WERI-Rb-1 (cell line): ENCODE results near the gene CD96.

Experiments used
- DNase-seq: peaks from one replicate; pipeline ENCODE4 v3.0.0-alpha.2; 2020
- H3K27ac ChIP-seq: fragments of 250-450 bp; sonication (Bioruptor Pico); 2 replicates; pipeline ENCODE4 v1.5.1; 2020; ENCODE audit warnings: mild to moderate bottlenecking, moderate library complexity
- H3K27me3 ChIP-seq: fragments of 250-450 bp; sonication (Bioruptor Pico); 2 replicates; pipeline ENCODE4 v1.5.1; 2021; ENCODE audit warnings: mild to moderate bottlenecking, low read depth, moderate library complexity; ENCODE audit not compliant: insufficient read depth, severe bottlenecking
- H3K36me3 ChIP-seq: fragments of 250-450 bp; sonication (Bioruptor Pico); 2 replicates; pipeline ENCODE4 v1.5.1; 2020; ENCODE audit warnings: mild to moderate bottlenecking, moderate library complexity
- H3K4me3 ChIP-seq: 2 replicates; pipeline ENCODE4 v1.5.1; 2011; ENCODE audit warnings: low read depth, mild to moderate bottlenecking, control low read depth, low read length
- H3K9me3 ChIP-seq: fragments of 250-450 bp; sonication (Bioruptor Pico); 2 replicates; pipeline ENCODE4 v1.5.1; 2021; ENCODE audit warnings: mild to moderate bottlenecking, moderate library complexity; ENCODE audit not compliant: severe bottlenecking
- TF ChIP-seq, protein P1 (sequence below): IDR thresholded peaks from 2 replicates; pipeline ENCODE4 v1.5.1; 2011; ENCODE audit warnings: low read depth, mild to moderate bottlenecking, control low read depth, inconsistent platforms, low read length

Gene CD96

DNA sequence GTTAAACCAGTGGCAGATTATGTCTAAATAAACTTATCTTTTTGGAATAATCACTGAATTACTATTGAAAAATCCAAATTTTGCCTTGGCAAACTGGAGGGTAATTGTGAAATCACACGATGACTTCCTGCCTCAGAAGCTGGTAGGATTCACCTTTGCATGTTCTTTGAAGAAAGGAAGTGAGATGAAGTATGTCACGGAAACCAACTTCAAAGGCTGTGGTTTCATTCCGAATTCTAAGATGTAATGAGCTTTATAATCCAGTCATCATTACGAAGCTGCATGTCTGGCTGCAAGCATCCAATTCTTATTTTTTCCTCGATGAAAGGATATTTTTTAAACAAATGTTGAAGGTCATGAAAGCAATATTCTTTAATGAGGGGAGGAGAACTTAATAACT, 68.2 kb downstream of the CD96 start:
- H3K36me3 ChIP-seq: no peaks in the 10 kb centered on the region
- no peak for DNase-seq
- no peak overlapping the region for H3K4me3 ChIP-seq

DNA sequence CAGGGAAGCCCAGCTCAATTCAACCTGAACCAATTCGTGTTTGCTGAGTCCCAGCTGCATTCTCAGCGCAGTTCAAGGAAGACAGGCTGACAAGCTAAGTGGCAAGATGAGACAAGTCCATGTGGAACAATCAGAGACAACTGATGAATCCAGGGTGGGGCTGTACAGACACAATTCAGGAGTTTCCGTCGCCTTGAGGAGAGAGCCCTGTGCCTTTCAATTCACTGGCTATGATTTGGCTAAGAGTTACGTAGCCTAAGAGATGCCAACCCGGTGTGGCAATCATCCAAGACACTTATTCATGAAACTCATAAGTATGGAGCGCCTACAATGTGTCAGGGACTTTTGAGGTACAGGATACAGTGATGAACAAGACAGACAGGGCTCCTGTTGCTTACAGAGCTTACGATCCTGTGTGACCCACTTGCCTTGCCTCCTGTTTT, 68.6 kb downstream of the CD96 start:
- DNase-seq: no peak
- TF ChIP-seq, protein P1, sequence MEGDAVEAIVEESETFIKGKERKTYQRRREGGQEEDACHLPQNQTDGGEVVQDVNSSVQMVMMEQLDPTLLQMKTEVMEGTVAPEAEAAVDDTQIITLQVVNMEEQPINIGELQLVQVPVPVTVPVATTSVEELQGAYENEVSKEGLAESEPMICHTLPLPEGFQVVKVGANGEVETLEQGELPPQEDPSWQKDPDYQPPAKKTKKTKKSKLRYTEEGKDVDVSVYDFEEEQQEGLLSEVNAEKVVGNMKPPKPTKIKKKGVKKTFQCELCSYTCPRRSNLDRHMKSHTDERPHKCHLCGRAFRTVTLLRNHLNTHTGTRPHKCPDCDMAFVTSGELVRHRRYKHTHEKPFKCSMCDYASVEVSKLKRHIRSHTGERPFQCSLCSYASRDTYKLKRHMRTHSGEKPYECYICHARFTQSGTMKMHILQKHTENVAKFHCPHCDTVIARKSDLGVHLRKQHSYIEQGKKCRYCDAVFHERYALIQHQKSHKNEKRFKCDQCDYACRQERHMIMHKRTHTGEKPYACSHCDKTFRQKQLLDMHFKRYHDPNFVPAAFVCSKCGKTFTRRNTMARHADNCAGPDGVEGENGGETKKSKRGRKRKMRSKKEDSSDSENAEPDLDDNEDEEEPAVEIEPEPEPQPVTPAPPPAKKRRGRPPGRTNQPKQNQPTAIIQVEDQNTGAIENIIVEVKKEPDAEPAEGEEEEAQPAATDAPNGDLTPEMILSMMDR: no peak
- no peak overlapping the region for H3K4me3 ChIP-seq
- no peaks in the 10 kb centered on the region for H3K36me3 ChIP-seq
- H3K9me3 ChIP-seq: no peaks in the 10 kb centered on the region
- H3K27ac ChIP-seq: no peak overlapping the region
- H3K27me3 ChIP-seq: no peaks in the 10 kb centered on the region

More for the DNA sequence above, 68.2 kb downstream of the CD96 start:
- TF ChIP-seq, protein P1: no peak
- no peak overlapping the region for H3K27ac ChIP-seq
- H3K9me3 ChIP-seq: no peaks in the 10 kb centered on the region
- no peaks in the 10 kb centered on the region for H3K27me3 ChIP-seq

DNA sequence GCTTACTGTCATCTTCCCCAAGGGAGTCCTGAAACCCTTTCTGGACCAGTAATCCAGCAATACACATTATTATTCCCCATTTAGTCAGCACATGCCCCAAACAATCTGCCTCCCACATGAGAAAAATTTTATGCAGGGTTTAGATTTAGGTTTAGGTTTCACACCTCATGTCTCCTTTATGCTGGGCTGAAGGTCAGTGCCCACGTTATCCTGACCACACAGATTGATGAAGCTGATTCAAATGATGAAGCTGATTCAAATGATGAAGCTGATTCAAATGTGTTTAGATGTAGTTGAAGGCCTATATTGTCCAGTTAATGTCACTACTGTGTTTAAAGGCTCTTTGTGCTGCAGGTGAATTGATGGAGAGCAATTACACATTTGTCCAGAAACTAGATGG, 71.3 kb downstream of the CD96 start:
- Histone ChIP-seq H3K4me3 (no peak overlapping the region), H3K36me3 (no peaks in the 10 kb centered on the region), H3K9me3 (peaks cover 7% of the 10 kb centered on the region), H3K27me3 (no peaks in the 10 kb centered on the region), H3K27ac (no peak overlapping the region)
- no peak for DNase-seq
- TF ChIP-seq, protein P1: no peak

DNA sequence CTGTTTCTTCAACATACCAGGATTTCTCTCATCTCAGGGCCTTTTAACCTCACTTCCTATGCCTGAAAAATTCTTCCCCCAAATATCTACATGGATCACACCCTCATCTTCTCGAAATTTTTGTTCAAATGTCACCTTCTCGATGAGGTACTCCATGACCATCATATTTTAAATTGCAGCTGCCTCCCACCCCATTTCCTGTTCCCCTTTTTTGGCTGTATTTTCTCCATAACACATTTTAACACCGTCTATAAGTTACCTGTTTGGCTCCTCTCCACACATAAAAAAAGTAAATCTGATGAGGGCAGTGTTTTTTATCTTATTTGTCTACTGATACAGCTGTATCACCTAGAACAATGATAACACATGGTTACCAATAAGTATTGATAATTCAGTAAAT, 73.9 kb downstream of the CD96 start:
- no peak for DNase-seq
- Histone ChIP-seq H3K27me3 (no peaks in the 10 kb centered on the region), H3K36me3 (no peaks in the 10 kb centered on the region), H3K27ac (no peak overlapping the region), H3K4me3 (no peak overlapping the region), H3K9me3 (peaks cover 7% of the 10 kb centered on the region)
- TF ChIP-seq, protein P1: no peak

DNA sequence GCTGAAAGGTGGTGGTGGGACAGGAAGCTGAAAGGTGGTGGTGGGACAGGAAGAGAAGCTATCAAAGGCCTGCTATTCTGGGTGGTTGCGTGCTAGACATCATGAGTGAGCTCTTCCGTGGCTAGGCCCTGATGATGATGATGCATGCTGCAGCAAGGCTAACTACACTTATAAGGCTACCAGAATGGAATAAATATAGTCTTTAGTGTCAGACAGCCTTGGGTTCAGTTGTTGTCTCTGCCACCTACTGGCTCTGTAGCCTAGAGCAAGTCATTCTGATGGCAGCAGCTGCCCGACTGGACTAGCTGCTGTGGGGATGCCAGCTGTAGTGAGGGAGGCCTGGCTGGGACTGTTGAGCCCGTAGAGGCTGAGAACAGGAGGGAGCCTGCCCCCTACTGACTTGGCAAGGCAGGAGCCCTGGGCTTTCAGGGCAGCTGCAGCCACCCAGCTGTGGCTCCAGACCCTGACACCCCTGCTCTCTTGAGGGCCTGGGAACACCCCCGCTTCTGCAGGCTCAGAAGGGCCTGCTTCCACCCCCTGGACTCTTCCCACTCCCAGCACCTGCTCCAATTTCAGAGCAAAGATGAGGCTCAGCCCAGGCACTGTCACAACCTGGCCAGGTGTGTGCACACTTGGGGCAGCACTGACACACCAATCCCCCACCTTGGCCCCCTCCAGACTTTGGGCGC, 74.6 kb downstream of the CD96 start:
- DNase-seq: no peak
- peaks cover 7% of the 10 kb centered on the region for H3K9me3 ChIP-seq
- no peak overlapping the region for H3K27ac ChIP-seq
- no peaks in the 10 kb centered on the region for H3K36me3 ChIP-seq
- TF ChIP-seq, protein P1: peak; percentile 18; the same call in 1 of the 2 replicates
- H3K4me3 ChIP-seq: no peak overlapping the region
- H3K27me3 ChIP-seq: no peaks in the 10 kb centered on the region

DNA sequence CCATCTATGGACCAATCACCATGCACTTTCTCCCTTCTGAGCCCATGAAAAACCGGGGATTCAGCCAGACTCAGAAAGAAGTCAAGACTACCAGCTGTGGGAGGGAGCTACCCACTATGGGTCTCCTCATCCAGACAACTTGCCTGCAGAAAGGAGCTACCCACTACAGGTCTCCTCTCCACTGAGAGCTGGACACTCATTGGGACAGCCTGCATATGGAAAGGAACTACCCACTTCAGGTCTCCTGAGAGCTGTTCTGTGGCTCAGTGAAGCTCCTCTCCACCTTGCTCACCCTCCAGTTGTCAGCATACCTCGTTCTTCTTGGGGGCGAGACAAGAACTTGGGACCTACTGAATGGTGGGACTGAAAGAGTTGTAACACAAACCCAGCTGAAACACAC, 75.4 kb downstream of the CD96 start:
- peaks cover 7% of the 10 kb centered on the region for H3K9me3 ChIP-seq
- DNase-seq: no peak
- no peaks in the 10 kb centered on the region for H3K36me3 ChIP-seq
- H3K4me3 ChIP-seq: no peak overlapping the region
- H3K27me3 ChIP-seq: no peaks in the 10 kb centered on the region
- TF ChIP-seq, protein P1: no peak
- H3K27ac ChIP-seq: no peak overlapping the region
